Ecto neural progenitor cell (in vitro differentiated cells): ENCODE results near the gene FGA.
A peak's percentile ranks its signal among the peaks of the same experiment; 100 is the strongest.

Experiments
- DNase-seq: peaks from one replicate; pipeline ENCODE4 v3.0.0-alpha.2; 2018; ENCODE audit warnings: low spot score

FGA gene

DNA sequence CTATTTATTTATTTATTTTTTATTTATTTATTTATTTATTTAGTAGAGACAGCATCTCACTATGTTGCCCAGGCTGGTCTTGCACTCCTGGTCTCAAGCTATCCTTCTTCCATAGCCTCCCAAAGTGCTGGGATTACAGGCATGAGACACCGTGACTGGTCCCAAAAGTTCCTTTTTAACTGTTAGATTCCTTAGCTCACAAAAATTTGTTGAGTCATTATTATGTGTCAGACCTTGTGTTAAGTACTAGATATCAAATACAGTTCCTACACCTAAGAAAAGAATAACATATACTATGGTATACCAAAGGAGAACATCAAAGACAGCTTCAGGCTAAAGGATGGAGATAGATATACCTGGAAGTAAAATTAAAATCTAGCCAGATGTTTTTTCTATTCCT is 11.6 kb downstream of the FGA start:
- no peak for DNase-seq

DNA sequence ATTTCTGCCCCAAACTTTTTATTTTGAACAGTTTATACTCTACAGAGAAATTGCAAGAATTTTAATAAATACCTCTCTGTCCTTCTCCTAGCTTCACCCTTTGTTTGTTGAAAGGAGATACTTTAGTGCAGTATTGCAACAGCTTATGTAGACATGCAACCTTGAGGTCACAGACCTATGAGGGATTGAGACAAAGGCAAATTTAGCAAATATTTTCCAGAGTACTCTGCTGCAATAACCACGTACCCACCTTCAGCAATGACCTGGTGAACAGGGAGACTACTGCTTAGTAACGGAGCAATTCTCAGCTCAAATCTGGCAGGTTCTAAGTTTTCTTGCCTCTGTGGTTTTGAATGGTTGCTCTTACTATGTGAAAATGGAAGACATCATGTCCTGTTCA is 13.2 kb downstream of the FGA start:
- DNase-seq: no peak

DNA sequence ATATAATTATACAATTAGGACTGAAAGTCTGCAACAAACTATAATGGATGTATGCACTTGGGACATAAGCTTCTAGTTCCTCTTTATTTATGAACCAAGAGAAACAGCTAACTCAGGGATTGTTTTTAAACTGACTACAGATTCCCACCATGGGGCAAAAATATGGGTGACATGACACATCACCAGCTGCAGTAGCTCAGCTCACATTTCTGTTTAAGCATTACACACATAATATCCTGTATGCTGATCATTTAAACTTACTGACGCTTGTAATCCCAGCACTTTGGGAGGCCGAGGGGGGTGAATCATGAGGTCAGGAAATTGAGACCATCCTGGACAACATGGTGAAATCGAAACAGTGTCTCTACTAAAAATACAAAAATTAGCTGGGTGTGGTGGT is 16.2 kb downstream of the FGA start:
- no peak for DNase-seq

DNA sequence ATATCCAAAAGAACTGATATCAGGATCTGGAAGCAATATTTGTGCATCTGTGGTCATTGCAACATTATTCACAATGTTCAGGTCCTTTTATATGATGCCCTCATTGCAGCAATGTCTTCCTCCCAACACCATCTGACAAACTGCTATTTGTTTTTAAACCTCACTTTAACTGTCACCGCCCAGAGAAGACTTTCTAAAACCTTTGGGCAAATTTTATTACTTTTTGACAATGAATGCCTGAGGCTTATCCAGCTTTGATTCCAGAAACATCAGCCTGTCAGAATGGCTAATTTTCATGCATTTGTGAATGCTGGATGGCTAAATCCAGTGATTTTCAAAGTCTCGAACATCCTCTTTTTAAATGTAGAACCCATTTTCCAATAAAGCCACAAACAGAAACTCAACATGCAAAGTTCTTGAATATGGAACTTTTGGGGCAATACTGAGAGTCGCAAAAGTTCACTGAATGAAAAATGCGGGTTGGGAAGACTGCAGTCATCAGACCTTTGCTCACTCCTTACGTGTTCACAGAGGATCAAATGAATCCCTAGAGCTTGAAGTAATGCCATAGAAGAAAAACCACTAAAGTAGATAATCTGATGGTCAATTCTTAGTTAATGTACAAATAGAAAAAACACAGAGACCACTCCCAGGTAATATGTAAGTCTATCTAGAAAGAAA is 17.2 kb downstream of the FGA start:
- DNase-seq: no peak

DNA sequence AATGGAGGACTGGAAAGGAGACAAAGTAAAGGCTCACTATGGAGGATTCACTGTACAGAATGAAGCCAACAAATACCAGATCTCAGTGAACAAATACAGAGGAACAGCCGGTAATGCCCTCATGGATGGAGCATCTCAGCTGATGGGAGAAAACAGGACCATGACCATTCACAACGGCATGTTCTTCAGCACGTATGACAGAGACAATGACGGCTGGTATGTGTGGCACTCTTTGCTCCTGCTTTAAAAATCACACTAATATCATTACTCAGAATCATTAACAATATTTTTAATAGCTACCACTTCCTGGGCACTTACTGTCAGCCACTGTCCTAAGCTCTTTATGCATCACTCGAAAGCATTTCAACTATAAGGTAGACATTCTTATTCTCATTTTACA is 21.0 kb downstream of the FGA start:
- DNase-seq: no peak

DNA sequence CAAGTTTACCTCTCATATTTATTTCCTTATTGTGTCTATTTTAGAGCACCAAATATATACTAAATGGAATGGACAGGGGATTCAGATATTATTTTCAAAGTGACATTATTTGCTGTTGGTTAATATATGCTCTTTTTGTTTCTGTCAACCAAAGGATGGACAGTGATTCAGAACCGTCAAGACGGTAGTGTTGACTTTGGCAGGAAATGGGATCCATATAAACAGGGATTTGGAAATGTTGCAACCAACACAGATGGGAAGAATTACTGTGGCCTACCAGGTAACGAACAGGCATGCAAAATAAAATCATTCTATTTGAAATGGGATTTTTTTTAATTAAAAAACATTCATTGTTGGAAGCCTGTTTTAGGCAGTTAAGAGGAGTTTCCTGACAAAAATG is 21.5 kb downstream of the FGA start:
- DNase-seq: no peak

DNA sequence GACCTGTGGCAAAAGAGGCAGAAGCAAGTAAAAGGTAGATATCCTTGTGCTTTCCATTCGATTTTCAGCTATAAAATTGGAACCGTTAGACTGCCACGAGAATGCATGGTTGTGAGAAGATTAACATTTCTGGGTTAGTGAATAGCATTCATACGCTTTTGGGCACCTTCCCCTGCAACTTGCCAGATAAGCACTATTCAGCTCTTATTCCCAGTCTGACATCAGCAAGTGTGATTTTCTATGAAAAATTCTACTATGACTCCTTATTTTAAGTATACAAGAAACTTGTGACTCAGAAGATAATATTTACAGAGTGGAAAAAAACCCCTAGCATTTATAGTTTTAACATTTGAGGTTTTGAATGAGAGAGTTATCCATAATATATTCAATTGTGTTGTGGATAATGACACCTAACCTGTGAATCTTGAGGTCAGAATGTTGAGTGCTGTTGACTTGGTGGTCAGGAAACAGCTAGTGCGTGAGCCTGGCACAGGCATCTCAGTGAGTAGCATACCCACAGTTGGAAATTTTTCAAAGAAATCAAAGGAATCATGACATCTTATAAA is 23.8 kb downstream of the FGA start:
- DNase-seq: no peak

DNA sequence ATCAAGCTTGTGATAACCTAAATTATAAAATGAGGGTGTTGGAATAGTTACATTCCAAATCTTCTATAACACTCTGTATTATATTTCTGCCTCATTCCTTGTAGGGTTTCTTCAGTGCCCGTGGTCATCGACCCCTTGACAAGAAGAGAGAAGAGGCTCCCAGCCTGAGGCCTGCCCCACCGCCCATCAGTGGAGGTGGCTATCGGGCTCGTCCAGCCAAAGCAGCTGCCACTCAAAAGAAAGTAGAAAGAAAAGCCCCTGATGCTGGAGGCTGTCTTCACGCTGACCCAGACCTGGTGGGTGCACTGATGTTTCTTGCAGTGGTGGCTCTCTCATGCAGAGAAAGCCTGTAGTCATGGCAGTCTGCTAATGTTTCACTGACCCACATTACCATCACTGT is 24.8 kb downstream of the FGA start:
- no peak for DNase-seq

DNA sequence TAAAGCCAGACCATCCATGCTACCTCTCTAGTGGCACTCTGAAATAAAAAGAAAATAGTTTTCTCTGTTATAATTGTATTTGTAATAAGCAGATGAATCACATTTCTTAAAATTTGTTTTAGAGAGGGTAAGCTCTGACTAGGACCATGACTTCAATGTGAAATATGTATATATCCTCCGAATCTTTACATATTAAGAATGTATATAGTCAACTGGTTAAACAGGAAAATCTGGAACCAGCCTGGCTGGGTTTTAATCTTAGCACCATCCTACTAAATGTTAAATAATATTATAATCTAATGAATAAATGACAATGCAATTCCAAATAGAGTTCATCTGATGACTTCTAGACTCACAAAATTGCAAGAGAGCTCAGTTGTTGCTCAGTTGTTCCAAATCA is 26.2 kb downstream of the FGA start:
- no peak for DNase-seq

DNA sequence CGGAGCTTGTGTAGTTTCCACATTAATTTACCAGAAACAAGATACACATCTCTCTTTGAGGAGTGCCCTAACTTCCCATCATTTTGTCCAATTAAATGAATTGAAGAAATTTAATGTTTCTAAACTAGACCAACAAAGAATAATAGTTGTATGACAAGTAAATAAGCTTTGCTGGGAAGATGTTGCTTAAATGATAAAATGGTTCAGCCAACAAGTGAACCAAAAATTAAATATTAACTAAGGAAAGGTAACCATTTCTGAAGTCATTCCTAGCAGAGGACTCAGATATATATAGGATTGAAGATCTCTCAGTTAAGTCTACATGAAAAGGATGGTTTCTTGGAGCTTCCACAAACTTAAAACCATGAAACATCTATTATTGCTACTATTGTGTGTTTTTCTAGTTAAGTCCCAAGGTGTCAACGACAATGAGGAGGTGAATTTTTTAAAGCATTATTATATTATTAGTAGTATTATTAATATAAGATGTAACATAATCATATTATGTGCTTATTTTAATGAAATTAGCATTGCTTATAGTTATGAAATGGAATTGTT is 27.8 kb downstream of the FGA start, which contains the start of gene FGB:
Gene FGB, plus strand, starts transcription at position 315 of the 558 bp plus-strand sequence. Its CDS starts 8 bp downstream, at position 323.
- DNase-seq: no peak

DNA sequence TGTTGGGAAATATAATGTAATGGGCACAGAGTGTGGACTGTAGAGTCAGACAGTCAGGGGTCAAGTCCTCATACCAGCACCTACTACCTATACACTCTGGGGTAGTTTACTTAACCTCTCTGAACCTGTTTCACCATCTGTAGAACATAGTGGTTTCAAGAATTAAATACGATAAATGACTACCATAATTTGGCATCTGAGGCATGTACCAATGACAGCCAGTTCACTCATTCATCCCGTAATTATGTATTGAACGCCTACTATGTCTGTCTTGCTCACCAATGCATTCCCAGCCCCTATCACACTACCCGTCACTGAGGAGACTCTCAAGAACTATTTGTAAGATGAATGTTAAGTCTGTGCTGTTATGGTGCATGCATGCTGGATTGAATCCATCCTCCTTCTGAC is 29.7 kb downstream of the FGA start:
- no peak for DNase-seq

DNA sequence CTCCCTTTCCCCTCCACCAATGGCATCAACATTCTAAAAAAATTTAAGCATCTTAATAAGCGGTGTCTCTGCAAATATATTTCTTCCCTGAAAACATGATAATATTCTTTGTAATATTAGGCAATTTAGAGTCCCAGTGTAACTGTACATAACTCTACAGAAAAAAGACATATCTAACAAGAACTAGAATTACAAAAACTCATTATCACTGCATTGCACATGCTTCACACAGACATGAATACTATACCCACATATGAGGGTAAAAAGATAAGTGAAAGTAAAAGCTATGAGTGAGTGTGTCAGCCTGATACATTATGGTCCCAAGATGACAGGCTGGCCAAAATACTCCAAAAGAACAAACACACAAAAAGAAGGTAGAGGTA is 30.1 kb downstream of the FGA start:
- DNase-seq: no peak

DNA sequence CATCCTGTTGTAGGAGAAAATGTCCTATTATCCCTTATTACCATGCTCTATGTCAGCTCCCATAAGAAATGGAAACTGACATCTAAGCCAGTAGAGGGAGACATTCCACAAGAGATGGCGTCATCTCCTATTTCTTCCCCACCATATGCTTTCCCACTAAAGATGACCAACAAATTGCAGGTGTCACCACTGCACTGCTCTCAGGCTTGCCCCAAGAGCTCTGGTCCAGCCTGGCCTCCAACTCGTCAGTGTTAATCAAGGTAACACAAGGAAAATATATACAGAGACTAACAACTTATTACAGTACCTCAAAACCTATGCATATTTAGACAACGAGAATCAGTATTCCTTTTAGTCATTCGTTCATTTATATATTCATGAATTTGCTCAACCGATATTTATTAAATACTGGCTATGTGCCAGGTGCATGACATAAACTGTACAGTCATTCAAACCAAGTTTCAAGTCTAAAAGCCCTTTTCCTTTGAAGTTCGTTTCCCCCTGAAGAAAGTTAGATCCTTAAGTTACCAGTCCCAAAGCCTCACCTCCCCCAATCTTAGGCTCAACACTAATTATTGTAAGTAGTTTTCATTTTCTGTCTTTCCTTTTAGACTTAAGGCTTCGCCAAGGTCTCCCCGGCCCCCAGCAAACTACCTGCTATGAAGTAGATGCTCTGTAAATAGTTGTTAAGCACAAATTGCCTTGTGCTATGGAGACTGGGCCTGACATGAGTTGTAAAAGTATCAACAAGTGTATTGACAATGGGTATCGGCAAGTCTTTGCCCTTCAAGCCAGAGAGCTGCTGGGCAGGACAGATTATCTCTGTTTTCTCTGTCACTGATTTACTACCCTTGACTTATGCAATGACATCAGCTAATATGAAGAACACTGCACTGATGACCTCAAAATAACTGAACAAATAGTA is 30.8 kb downstream of the FGA start:
- DNase-seq: no peak

DNA sequence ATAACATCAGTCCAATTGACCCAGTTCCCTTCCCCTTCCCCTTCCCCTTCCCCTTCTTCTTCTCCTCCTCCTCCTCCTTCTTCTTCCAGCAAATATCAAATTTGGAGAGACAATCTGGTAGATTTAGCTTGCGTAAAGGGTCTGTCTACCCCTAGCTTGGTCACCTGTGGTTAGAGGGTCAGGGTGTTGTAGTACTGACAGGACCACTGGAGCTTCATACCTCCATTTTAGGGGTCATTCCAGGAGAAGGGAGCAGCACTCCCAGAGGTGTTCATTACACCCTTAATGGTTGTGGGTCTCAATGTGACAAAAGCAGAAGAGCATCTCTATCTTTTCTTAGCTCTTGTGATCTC is 31.4 kb downstream of the FGA start:
- no peak for DNase-seq

DNA sequence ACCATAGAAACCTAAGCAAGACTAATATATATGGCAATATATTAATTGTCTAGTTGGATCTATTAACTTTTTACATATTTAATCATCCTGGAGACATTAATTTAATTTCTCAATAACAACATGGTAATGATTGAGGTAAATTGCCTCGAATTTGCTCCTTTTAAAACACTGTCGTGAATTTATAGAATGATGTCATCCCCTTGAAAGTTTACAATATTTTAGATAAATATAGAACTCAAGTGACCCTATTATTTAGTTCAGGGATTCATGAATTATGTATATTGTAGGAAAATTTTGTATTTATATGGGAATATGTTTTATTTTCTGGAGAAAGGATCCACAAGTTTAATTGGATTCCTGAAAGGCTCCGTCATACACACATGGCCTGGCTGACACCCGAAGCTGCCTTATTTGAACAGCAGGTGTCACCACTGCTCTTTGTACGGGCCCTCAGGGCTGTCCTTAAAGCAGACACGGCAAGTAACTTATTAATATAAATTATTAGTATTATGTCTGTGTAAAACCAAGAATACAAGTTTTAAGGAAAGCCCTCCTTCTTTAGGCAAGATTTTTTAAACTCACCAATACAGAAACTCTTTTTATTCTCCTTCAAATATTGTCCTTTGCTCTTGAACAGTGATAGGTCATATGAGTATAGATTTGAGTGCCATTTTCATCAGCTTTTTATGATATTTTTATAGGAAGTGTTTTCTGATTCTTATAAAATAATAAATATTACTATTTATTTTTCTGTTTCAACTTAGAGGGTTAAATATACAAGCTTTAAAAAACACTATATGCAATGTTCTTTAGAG is 38.5 kb downstream of the FGA start:
- DNase-seq: peak; percentile 62

DNA sequence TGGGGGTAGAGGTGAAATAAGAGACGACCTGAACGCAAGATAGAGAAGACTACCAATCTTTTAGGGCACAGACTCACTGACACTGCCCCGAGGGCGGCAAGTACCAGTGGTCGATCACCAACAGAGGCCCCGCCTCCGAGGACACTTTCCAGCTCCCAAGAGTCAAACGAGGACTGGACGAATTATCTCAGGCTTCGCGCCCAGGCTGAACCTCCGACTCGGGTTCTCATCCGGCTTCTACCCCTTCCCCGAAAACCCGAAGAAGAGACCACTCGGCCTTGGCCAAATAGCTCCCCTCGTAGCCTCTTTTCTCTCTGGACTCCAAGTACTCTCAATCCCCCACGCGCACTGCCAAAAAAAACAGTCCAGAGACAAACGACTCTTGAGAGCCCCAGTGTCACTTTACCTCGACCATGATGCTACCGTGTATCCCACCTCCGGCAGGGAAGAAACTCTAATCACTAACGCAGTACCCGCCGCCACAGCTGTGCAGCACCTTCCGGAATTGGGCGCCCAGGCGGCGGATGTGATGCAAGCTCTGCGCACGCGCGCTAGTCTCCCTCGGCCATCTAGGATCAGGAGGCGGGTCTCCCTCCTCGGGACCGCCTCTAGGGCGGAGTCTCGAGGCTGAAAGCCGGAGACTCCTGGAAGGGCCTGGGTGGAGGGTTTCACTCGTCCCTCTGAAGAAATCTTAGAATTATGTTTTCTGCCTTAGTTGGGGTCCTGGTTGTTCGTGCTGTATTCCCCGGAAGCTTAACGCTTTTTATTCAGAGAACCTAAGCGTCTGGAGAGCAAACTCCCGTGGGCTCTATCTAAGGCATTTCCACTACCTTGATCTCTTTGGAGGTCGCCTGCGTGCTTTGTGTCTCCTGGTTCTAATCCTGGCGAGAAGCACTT is 40.4 kb downstream of the FGA start, which contains the start of gene PLRG1:
Gene PLRG1, minus strand, starts transcription at position 507 of the 897 bp plus-strand sequence. Its CDS starts 92 bp downstream, at position 415.
- peak; percentile 96 for DNase-seq

DNA sequence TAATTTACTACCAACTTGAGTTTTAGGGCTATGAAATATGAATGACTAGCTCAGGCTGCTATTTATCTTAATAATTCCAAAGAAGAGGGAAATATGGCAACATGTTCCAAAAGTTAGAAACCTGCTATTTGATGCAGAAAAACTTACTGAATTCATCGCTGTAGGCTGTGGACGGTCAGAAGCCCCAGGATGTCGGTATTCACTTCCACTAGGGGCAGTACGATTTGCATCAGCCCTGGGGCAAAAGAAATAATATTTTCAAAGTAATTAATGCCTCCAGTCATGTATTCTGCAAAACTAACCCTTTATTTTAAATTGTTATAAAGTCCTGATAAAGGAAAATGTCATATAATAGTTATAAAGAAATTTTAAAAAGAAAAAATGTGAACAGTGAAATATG is 44.9 kb downstream of the FGA start:
- DNase-seq: no peak

DNA sequence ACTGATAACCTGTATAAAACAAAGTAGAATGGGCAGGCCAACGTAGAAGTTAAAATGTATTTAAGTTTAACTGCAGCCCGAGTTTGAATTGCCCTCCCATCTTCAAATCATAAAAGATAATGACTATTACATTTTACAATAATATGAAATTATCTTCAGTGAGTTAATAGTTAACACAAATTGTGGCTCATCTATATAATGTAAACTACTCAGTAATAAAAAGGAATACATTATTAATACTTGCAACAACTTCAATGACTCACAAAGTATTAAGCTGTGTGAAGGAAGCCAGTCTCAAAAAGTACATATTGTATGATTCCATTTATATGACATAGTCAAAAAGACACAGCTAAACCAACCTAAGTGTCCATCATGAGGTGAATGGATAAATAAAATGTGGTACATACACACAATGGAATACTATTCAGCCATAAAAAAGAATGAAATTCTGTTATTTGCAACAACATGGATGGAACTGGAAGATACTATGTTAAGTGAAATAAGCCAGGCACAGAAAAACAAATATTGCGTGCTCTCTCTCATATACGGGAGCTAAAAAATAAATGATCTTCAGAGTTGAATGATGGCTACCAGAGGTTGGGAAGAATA is 48.2 kb downstream of the FGA start:
- no peak for DNase-seq
